ENCODE measurements around the gene ZMYM5.
"Not testable (repeated sequence)": the region's sequence is repeated elsewhere in the genome, so short reads cannot be mapped to it uniquely, and the experiment has no call there.

ZMYM5 gene

GRCh38 chr13:19863323-19864023 lies at the start of gene ZMYM5:
Gene ZMYM5 (minus strand): TSS chr13:19863649. CDS start chr13:19852180, 11,469 bp downstream.
- Histone ChIP-seq H3K27me3 (ENCODE audit: low read depth, low read length) (no peaks in the 10 kb centered on the region), H3K4me3 (ENCODE audit: low read depth in 1 of 2, low read length in 2 of 2) (peak within 1 kb of the TSS; percentile 84 to 96), H3K4me1 (ENCODE audit: control insufficient read depth in 1 of 2, insufficient read depth in 2 of 2, low read length in 2 of 2) (peaks cover 8 to 22% of the 10 kb centered on the region in 2 donors), H3K27ac (ENCODE audit: low read length) (peak within 1 kb of the TSS; percentile 95), H3K9me3 (ENCODE audit: control insufficient read depth in 1 of 2, low read length in 2 of 2) (no peaks in the 10 kb centered on the region), H3K36me3 (ENCODE audit: control insufficient read depth in 1 of 2, insufficient read depth in 2 of 2, low read length in 2 of 2) (peaks cover 5 to 8% of the 10 kb centered on the region in 2 donors)

- Histone ChIP-seq H3K4me1 (ENCODE audit: control insufficient read depth in 1 of 2, insufficient read depth in 2 of 2, low read length in 2 of 2) (no peaks in the 10 kb centered on the region), H3K4me3 (ENCODE audit: low read depth in 1 of 2, low read length in 2 of 2) (no peak overlapping the region), H3K27ac (ENCODE audit: low read length) (no peak overlapping the region), H3K27me3 (ENCODE audit: low read depth, low read length) (no peaks in the 10 kb centered on the region), H3K9me3 (ENCODE audit: control insufficient read depth in 1 of 2, low read length in 2 of 2) (no peaks in the 10 kb centered on the region), H3K36me3 (ENCODE audit: control insufficient read depth in 1 of 2, insufficient read depth in 2 of 2, low read length in 2 of 2) (no peaks in the 10 kb centered on the region)
These were observed 47.1 kb upstream of the ZMYM5 start for GRCh38 chr13:19910336-19911072.

- Histone ChIP-seq H3K27ac (ENCODE audit: low read length) (no peak overlapping the region), H3K36me3 (ENCODE audit: control insufficient read depth in 1 of 2, insufficient read depth in 2 of 2, low read length in 2 of 2) (no peaks in the 10 kb centered on the region), H3K9me3 (ENCODE audit: control insufficient read depth in 1 of 2, low read length in 2 of 2) (no peaks in the 10 kb centered on the region), H3K4me3 (ENCODE audit: low read depth in 1 of 2, low read length in 2 of 2) (no peak overlapping the region), H3K27me3 (ENCODE audit: low read depth, low read length) (no peaks in the 10 kb centered on the region), H3K4me1 (ENCODE audit: control insufficient read depth in 1 of 2, insufficient read depth in 2 of 2, low read length in 2 of 2) (no peaks in the 10 kb centered on the region)
These were observed 45.0 kb upstream of the ZMYM5 start for GRCh38 chr13:19908350-19908986.

GRCh38 chr13:19905487-19906195 lies 42.2 kb upstream of the ZMYM5 start:
- H3K27ac ChIP-seq (ENCODE audit: low read length), result not testable (repeated sequence)

GRCh38 chr13:19890030-19890429 lies 26.6 kb upstream of the ZMYM5 start:
- H3K36me3 ChIP-seq (ENCODE audit: control insufficient read depth in 1 of 2, insufficient read depth in 2 of 2, low read length in 2 of 2), result no peaks in the 10 kb centered on the region
- no peaks in the 10 kb centered on the region for H3K9me3 ChIP-seq (ENCODE audit: control insufficient read depth in 1 of 2, low read length in 2 of 2)
- no peak overlapping the region for H3K4me3 ChIP-seq (ENCODE audit: low read depth in 1 of 2, low read length in 2 of 2)
- no peak overlapping the region for H3K27ac ChIP-seq (ENCODE audit: low read length)
- no peaks in the 10 kb centered on the region for H3K27me3 ChIP-seq (ENCODE audit: low read depth, low read length)
- H3K4me1 ChIP-seq (ENCODE audit: control insufficient read depth in 1 of 2, insufficient read depth in 2 of 2, low read length in 2 of 2), result no peaks in the 10 kb centered on the region

More at GRCh38 chr13:19905487-19906195, 42.2 kb upstream of the ZMYM5 start:
- H3K4me1 ChIP-seq (ENCODE audit: control insufficient read depth in 1 of 2, insufficient read depth in 2 of 2, low read length in 2 of 2); H3K27me3 ChIP-seq (ENCODE audit: low read depth, low read length); H3K9me3 ChIP-seq (ENCODE audit: control insufficient read depth in 1 of 2, low read length in 2 of 2); H3K36me3 ChIP-seq (ENCODE audit: control insufficient read depth in 1 of 2, insufficient read depth in 2 of 2, low read length in 2 of 2); H3K4me3 ChIP-seq (ENCODE audit: low read depth in 1 of 2, low read length in 2 of 2): not testable (repeated sequence)

- H3K9me3 ChIP-seq (ENCODE audit: control insufficient read depth in 1 of 2, low read length in 2 of 2), result no peaks in the 10 kb centered on the region
- H3K27ac ChIP-seq (ENCODE audit: low read length), result no peak overlapping the region
- H3K27me3 ChIP-seq (ENCODE audit: low read depth, low read length), result no peaks in the 10 kb centered on the region
- H3K4me3 ChIP-seq (ENCODE audit: low read depth in 1 of 2, low read length in 2 of 2), result no peak overlapping the region
- no peaks in the 10 kb centered on the region for H3K36me3 ChIP-seq (ENCODE audit: control insufficient read depth in 1 of 2, insufficient read depth in 2 of 2, low read length in 2 of 2)
- H3K4me1 ChIP-seq (ENCODE audit: control insufficient read depth in 1 of 2, insufficient read depth in 2 of 2, low read length in 2 of 2), result no peaks in the 10 kb centered on the region
These were observed 25.4 kb upstream of the ZMYM5 start for GRCh38 chr13:19888799-19889198.

GRCh38 chr13:19882231-19882630 lies 18.8 kb upstream of the ZMYM5 start:
- no peaks in the 10 kb centered on the region for H3K27me3 ChIP-seq (ENCODE audit: low read depth, low read length)
- H3K36me3 ChIP-seq (ENCODE audit: control insufficient read depth in 1 of 2, insufficient read depth in 2 of 2, low read length in 2 of 2), result no peaks in the 10 kb centered on the region
- no peak overlapping the region for H3K27ac ChIP-seq (ENCODE audit: low read length)
- no peak overlapping the region for H3K4me3 ChIP-seq (ENCODE audit: low read depth in 1 of 2, low read length in 2 of 2)
- no peaks in the 10 kb centered on the region for H3K4me1 ChIP-seq (ENCODE audit: control insufficient read depth in 1 of 2, insufficient read depth in 2 of 2, low read length in 2 of 2)
- H3K9me3 ChIP-seq (ENCODE audit: control insufficient read depth in 1 of 2, low read length in 2 of 2), result no peaks in the 10 kb centered on the region

GRCh38 chr13:19881641-19882040 lies 18.2 kb upstream of the ZMYM5 start:
- H3K4me3 ChIP-seq (ENCODE audit: low read depth in 1 of 2, low read length in 2 of 2), result no peak overlapping the region
- H3K9me3 ChIP-seq (ENCODE audit: control insufficient read depth in 1 of 2, low read length in 2 of 2), result no peaks in the 10 kb centered on the region
- H3K27me3 ChIP-seq (ENCODE audit: low read depth, low read length), result no peaks in the 10 kb centered on the region
- H3K27ac ChIP-seq (ENCODE audit: low read length), result no peak overlapping the region
- no peaks in the 10 kb centered on the region for H3K4me1 ChIP-seq (ENCODE audit: control insufficient read depth in 1 of 2, insufficient read depth in 2 of 2, low read length in 2 of 2)
- no peaks in the 10 kb centered on the region for H3K36me3 ChIP-seq (ENCODE audit: control insufficient read depth in 1 of 2, insufficient read depth in 2 of 2, low read length in 2 of 2)

- Histone ChIP-seq H3K9me3 (ENCODE audit: control insufficient read depth in 1 of 2, low read length in 2 of 2) (no peaks in the 10 kb centered on the region), H3K27me3 (ENCODE audit: low read depth, low read length) (no peaks in the 10 kb centered on the region), H3K4me3 (ENCODE audit: low read depth in 1 of 2, low read length in 2 of 2) (peak overlapping the region; percentile 62 to 96), H3K36me3 (ENCODE audit: control insufficient read depth in 1 of 2, insufficient read depth in 2 of 2, low read length in 2 of 2) (peaks cover 0 to 6% of the 10 kb centered on the region in 2 donors), H3K4me1 (ENCODE audit: control insufficient read depth in 1 of 2, insufficient read depth in 2 of 2, low read length in 2 of 2) (peaks cover 8 to 22% of the 10 kb centered on the region in 2 donors), H3K27ac (ENCODE audit: low read length) (peak overlapping the region; percentile 84)
These were observed 1.4 kb upstream of the ZMYM5 start for GRCh38 chr13:19864746-19865309.

- Histone ChIP-seq H3K27ac (ENCODE audit: low read length) (peak overlapping the region; percentile 84), H3K4me1 (ENCODE audit: control insufficient read depth in 1 of 2, insufficient read depth in 2 of 2, low read length in 2 of 2) (peaks cover 8 to 22% of the 10 kb centered on the region in 2 donors), H3K27me3 (ENCODE audit: low read depth, low read length) (no peaks in the 10 kb centered on the region), H3K4me3 (ENCODE audit: low read depth in 1 of 2, low read length in 2 of 2) (peak overlapping the region; percentile 62 to 96), H3K36me3 (ENCODE audit: control insufficient read depth in 1 of 2, insufficient read depth in 2 of 2, low read length in 2 of 2) (peaks cover 0 to 6% of the 10 kb centered on the region in 2 donors), H3K9me3 (ENCODE audit: control insufficient read depth in 1 of 2, low read length in 2 of 2) (no peaks in the 10 kb centered on the region)
These were observed 736 bp upstream of the ZMYM5 start for GRCh38 chr13:19864024-19864745.

Data from muscle layer of duodenum (tissue), 2 donors.